WTC11 (cell line): Measurements from ENCODE around the gene RIOX2. TPM values are rescaled to one million over a fixed set of nuclear protein-coding genes. Genes with fewer than 3 reads are reported as not detected.

ENCODE experiments used
- ATAC-seq: fragments of 200-7000 bp; cut with Tn5 transposase; 2 replicates; pipeline ENCODE4 v1.10.0; 2021; ENCODE audit warnings: mild to moderate bottlenecking, moderate library complexity
- CTCF ChIA-PET: fragments of 300-600 bp; sonication (Branson Sonifier 250); formaldehyde crosslinking; loops from one replicate; lab custom pipeline; 2021; ENCODE audit warnings: antibody characterized with exemption; lab: Charles Lee
- POLR2A ChIA-PET: fragments of 350-600 bp; sonication (Branson Sonifier 250); formaldehyde crosslinking; loops from one replicate; lab custom pipeline; 2021; ENCODE audit warnings: antibody characterized with exemption; lab: Charles Lee
- DNase-seq: peaks from one replicate; pipeline ENCODE4 v3.0.0; 2021; ENCODE audit warnings: low spot score
- H3K27ac Mint-ChIP-seq: 2 replicates; pipeline ENCODE4 v1.8.0; 2021; ENCODE audit warnings: mixed read lengths
- H3K27me3 Mint-ChIP-seq: 2 replicates; pipeline ENCODE4 v1.8.0; 2021; ENCODE audit warnings: low read depth, mild to moderate bottlenecking, moderate library complexity, mixed read lengths
- H3K36me3 Mint-ChIP-seq: 2 replicates; pipeline ENCODE4 v1.8.0; 2021; ENCODE audit warnings: mixed read lengths
- H3K4me1 Mint-ChIP-seq: 2 replicates; pipeline ENCODE4 v1.8.0; 2022; ENCODE audit warnings: mixed read lengths
- H3K4me3 Mint-ChIP-seq: 2 replicates; pipeline ENCODE4 v1.8.0; 2021; ENCODE audit warnings: mild to moderate bottlenecking, moderate library complexity, mixed read lengths
- H3K9me3 Mint-ChIP-seq: 2 replicates; pipeline ENCODE4 v1.8.0; 2021; ENCODE audit warnings: mixed read lengths
- ATF1 ChIP-seq: sonication (generic); formaldehyde crosslinking; IDR thresholded peaks from 2 replicates; pipeline ENCODE4 v1.8.1; 2023; ENCODE audit warnings: mild to moderate bottlenecking, moderate library complexity, missing genetic modification reagents
- CBFB ChIP-seq: sonication (generic); formaldehyde crosslinking; IDR thresholded peaks from 2 replicates; pipeline ENCODE4 v1.8.1; 2022; ENCODE audit warnings: mild to moderate bottlenecking, low read depth, missing genetic modification reagents
- FOXJ3 ChIP-seq: sonication (generic); formaldehyde crosslinking; IDR thresholded peaks from 2 replicates; pipeline ENCODE4 v1.9.0; 2021; ENCODE audit warnings: missing genetic modification reagents, mild to moderate bottlenecking, borderline replicate concordance
- FOXK1 ChIP-seq: sonication (generic); formaldehyde crosslinking; IDR thresholded peaks from 2 replicates; pipeline ENCODE4 v1.8.0; 2022; ENCODE audit warnings: mild to moderate bottlenecking, moderate library complexity, missing genetic modification reagents
- JUN ChIP-seq: sonication (generic); formaldehyde crosslinking; IDR thresholded peaks from 2 replicates; pipeline ENCODE4 v1.8.0; 2023; ENCODE audit warnings: mild to moderate bottlenecking, missing genetic modification reagents
- MXD4 ChIP-seq: fragments of 250-450 bp; sonication (Bioruptor Pico); IDR thresholded peaks from 2 replicates; pipeline ENCODE4 v1.8.0; 2021; ENCODE audit warnings: mild to moderate bottlenecking, moderate library complexity, borderline replicate concordance
- NFATC4 ChIP-seq: fragments of 250-450 bp; sonication (Bioruptor Pico); IDR thresholded peaks from 2 replicates; pipeline ENCODE4 v1.9.0; 2021; ENCODE audit warnings: mild to moderate bottlenecking
- NR2C2 ChIP-seq: sonication (generic); formaldehyde crosslinking; IDR thresholded peaks from 2 replicates; pipeline ENCODE4 v1.8.0; 2022; ENCODE audit warnings: mild to moderate bottlenecking, missing genetic modification reagents
- NR3C1 ChIP-seq: sonication (generic); formaldehyde crosslinking; conservative IDR thresholded peaks from 2 replicates; pipeline ENCODE4 v1.8.1; 2023; ENCODE audit warnings: low read depth, mild to moderate bottlenecking, missing genetic modification reagents
- OVOL2 ChIP-seq: fragments of 250-450 bp; sonication (Bioruptor Pico); IDR thresholded peaks from 2 replicates; pipeline ENCODE4 v1.9.0; 2021; ENCODE audit warnings: mild to moderate bottlenecking, borderline replicate concordance
- PRRX2 ChIP-seq: fragments of 250-450 bp; sonication (Bioruptor Pico); IDR thresholded peaks from 2 replicates; pipeline ENCODE4 v1.8.0; 2021; ENCODE audit warnings: mild to moderate bottlenecking
- RELA ChIP-seq: sonication (generic); formaldehyde crosslinking; IDR thresholded peaks from 2 replicates; pipeline ENCODE4 v1.8.1; 2022; ENCODE audit warnings: missing genetic modification reagents, mild to moderate bottlenecking, borderline replicate concordance
- RORB ChIP-seq: fragments of 250-450 bp; sonication (Bioruptor Pico); IDR thresholded peaks from 2 replicates; pipeline ENCODE4 v1.9.0; 2021; ENCODE audit warnings: mild to moderate bottlenecking
- TCF7 ChIP-seq: sonication (generic); formaldehyde crosslinking; IDR thresholded peaks from 2 replicates; pipeline ENCODE4 v1.8.0; 2022; ENCODE audit warnings: mild to moderate bottlenecking, low read depth, missing genetic modification reagents, moderate library complexity
- TP53 ChIP-seq: sonication (generic); formaldehyde crosslinking; IDR thresholded peaks from 2 replicates; pipeline ENCODE4 v1.8.1; 2023; ENCODE audit warnings: mild to moderate bottlenecking, missing genetic modification reagents
- ZBTB21 ChIP-seq: sonication (generic); formaldehyde crosslinking; IDR thresholded peaks from 2 replicates; pipeline ENCODE4 v1.8.1; 2023; ENCODE audit warnings: mild to moderate bottlenecking, missing genetic modification reagents, borderline replicate concordance
- ZNF671 ChIP-seq: fragments of 250-450 bp; sonication (Bioruptor Pico); IDR thresholded peaks from 2 replicates; pipeline ENCODE4 v1.8.0; 2021; ENCODE audit warnings: mild to moderate bottlenecking
- total RNA-seq: library from RNA; stranded (reverse); gene quantifications from 3 replicates; pipeline ENCODE4 v1.2.3, GENCODE V29; 2021
- TF ChIP-seq, protein P1 (sequence below): sonication (generic); formaldehyde crosslinking; IDR thresholded peaks from 2 replicates; pipeline ENCODE4 v1.8.1; 2023; ENCODE audit warnings: mild to moderate bottlenecking, missing genetic modification reagents
- TF ChIP-seq, protein P2 (sequence below): sonication (generic); formaldehyde crosslinking; IDR thresholded peaks from 2 replicates; pipeline ENCODE4 v1.8.0; 2023; ENCODE audit warnings: mild to moderate bottlenecking, missing genetic modification reagents
- TF ChIP-seq, protein P3 (sequence below): sonication (generic); formaldehyde crosslinking; IDR thresholded peaks from 2 replicates; pipeline ENCODE4 v1.8.0; 2022; ENCODE audit warnings: missing genetic modification reagents
- TF ChIP-seq, protein P4 (sequence below): sonication (generic); formaldehyde crosslinking; IDR thresholded peaks from 2 replicates; pipeline ENCODE4 v1.8.0; 2023; ENCODE audit warnings: missing genetic modification reagents, mild to moderate bottlenecking, borderline replicate concordance
- TF ChIP-seq, protein P5 (sequence below): sonication (generic); formaldehyde crosslinking; IDR thresholded peaks from 2 replicates; pipeline ENCODE4 v1.8.1; 2023; ENCODE audit warnings: mild to moderate bottlenecking, missing genetic modification reagents, moderate library complexity

The RIOX2 gene
- total RNA-seq, 1 experiment from 2014 or later, result 11.0 TPM

DNA sequence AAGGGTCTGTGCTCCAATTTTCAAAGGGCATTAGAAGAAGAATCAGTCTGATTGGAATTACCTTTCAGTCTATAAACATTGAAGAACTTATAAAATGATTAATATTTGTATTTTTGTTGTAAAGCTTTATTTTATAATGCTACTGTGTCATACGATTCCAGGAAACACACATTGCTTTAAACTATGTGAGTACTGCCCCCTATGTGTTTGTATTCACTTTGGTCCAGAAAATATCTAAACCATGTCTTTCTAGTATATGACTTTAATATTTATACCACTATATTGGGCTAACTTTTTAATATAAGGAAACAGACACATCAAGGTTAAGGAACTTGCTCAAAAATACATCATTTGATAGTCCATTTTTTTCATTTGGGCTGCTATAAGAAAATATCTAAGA is 3.2 kb upstream of the RIOX2 start (continued):
- TF ChIP-seq, protein P1, sequence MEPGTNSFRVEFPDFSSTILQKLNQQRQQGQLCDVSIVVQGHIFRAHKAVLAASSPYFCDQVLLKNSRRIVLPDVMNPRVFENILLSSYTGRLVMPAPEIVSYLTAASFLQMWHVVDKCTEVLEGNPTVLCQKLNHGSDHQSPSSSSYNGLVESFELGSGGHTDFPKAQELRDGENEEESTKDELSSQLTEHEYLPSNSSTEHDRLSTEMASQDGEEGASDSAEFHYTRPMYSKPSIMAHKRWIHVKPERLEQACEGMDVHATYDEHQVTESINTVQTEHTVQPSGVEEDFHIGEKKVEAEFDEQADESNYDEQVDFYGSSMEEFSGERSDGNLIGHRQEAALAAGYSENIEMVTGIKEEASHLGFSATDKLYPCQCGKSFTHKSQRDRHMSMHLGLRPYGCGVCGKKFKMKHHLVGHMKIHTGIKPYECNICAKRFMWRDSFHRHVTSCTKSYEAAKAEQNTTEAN (CRISPR knock-in tag), result no peak
- TF ChIP-seq, protein P2, sequence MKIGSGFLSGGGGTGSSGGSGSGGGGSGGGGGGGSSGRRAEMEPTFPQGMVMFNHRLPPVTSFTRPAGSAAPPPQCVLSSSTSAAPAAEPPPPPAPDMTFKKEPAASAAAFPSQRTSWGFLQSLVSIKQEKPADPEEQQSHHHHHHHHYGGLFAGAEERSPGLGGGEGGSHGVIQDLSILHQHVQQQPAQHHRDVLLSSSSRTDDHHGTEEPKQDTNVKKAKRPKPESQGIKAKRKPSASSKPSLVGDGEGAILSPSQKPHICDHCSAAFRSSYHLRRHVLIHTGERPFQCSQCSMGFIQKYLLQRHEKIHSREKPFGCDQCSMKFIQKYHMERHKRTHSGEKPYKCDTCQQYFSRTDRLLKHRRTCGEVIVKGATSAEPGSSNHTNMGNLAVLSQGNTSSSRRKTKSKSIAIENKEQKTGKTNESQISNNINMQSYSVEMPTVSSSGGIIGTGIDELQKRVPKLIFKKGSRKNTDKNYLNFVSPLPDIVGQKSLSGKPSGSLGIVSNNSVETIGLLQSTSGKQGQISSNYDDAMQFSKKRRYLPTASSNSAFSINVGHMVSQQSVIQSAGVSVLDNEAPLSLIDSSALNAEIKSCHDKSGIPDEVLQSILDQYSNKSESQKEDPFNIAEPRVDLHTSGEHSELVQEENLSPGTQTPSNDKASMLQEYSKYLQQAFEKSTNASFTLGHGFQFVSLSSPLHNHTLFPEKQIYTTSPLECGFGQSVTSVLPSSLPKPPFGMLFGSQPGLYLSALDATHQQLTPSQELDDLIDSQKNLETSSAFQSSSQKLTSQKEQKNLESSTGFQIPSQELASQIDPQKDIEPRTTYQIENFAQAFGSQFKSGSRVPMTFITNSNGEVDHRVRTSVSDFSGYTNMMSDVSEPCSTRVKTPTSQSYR (CRISPR knock-in tag), result no peak
- TF ChIP-seq CBFB (CRISPR knock-in tag) (no peak), RORB (CRISPR knock-in tag) (no peak), NR2C2 (no peak), NFATC4 (CRISPR knock-in tag) (no peak), JUN (CRISPR knock-in tag) (no peak), ZBTB21 (CRISPR knock-in tag) (no peak), MXD4 (CRISPR knock-in tag) (no peak), PRRX2 (no peak), NR3C1 (no peak), ZNF671 (CRISPR knock-in tag) (no peak)
- TF ChIP-seq, protein P3, sequence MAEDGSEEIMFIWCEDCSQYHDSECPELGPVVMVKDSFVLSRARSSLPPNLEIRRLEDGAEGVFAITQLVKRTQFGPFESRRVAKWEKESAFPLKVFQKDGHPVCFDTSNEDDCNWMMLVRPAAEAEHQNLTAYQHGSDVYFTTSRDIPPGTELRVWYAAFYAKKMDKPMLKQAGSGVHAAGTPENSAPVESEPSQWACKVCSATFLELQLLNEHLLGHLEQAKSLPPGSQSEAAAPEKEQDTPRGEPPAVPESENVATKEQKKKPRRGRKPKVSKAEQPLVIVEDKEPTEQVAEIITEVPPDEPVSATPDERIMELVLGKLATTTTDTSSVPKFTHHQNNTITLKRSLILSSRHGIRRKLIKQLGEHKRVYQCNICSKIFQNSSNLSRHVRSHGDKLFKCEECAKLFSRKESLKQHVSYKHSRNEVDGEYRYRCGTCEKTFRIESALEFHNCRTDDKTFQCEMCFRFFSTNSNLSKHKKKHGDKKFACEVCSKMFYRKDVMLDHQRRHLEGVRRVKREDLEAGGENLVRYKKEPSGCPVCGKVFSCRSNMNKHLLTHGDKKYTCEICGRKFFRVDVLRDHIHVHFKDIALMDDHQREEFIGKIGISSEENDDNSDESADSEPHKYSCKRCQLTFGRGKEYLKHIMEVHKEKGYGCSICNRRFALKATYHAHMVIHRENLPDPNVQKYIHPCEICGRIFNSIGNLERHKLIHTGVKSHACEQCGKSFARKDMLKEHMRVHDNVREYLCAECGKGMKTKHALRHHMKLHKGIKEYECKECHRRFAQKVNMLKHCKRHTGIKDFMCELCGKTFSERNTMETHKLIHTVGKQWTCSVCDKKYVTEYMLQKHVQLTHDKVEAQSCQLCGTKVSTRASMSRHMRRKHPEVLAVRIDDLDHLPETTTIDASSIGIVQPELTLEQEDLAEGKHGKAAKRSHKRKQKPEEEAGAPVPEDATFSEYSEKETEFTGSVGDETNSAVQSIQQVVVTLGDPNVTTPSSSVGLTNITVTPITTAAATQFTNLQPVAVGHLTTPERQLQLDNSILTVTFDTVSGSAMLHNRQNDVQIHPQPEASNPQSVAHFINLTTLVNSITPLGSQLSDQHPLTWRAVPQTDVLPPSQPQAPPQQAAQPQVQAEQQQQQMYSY (CRISPR knock-in tag), result no peak

DNA sequence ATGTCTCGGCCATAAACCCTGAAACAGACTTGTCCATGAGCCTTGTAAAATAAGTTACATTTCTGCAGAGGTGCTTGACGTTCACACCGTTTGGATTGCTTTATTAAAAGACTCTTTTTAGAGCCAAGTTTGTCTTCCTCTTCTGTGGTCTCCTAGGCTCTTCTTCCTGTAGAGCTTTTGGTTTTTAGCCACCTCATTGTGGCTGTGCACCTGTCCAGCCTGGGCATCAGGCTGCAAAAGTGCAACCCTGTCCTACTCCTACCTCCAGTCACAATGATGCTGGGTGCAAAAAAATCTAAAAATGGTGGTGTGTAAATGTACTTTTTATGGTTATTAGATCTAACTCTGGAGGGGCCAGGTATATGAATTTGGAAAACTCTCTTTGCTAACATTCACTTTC is 2.8 kb upstream of the RIOX2 start:
- Mint-ChIP-seq H3K36me3 (no peaks in the 10 kb centered on the region), H3K27me3 (peaks cover 21% of the 10 kb centered on the region), H3K4me3 (no peak overlapping the region), H3K4me1 (peaks cover 28% of the 10 kb centered on the region), H3K9me3 (no peaks in the 10 kb centered on the region), H3K27ac (no peak overlapping the region)
- ATAC-seq (no peak), DNase-seq (no peak)
- ChIA-PET CTCF (no interaction called here), POLR2A (no interaction called here)
- no peak for TF ChIP-seq FOXJ3
- no peak for TF ChIP-seq FOXK1
- no peak for TF ChIP-seq TP53
- TF ChIP-seq, protein P4, sequence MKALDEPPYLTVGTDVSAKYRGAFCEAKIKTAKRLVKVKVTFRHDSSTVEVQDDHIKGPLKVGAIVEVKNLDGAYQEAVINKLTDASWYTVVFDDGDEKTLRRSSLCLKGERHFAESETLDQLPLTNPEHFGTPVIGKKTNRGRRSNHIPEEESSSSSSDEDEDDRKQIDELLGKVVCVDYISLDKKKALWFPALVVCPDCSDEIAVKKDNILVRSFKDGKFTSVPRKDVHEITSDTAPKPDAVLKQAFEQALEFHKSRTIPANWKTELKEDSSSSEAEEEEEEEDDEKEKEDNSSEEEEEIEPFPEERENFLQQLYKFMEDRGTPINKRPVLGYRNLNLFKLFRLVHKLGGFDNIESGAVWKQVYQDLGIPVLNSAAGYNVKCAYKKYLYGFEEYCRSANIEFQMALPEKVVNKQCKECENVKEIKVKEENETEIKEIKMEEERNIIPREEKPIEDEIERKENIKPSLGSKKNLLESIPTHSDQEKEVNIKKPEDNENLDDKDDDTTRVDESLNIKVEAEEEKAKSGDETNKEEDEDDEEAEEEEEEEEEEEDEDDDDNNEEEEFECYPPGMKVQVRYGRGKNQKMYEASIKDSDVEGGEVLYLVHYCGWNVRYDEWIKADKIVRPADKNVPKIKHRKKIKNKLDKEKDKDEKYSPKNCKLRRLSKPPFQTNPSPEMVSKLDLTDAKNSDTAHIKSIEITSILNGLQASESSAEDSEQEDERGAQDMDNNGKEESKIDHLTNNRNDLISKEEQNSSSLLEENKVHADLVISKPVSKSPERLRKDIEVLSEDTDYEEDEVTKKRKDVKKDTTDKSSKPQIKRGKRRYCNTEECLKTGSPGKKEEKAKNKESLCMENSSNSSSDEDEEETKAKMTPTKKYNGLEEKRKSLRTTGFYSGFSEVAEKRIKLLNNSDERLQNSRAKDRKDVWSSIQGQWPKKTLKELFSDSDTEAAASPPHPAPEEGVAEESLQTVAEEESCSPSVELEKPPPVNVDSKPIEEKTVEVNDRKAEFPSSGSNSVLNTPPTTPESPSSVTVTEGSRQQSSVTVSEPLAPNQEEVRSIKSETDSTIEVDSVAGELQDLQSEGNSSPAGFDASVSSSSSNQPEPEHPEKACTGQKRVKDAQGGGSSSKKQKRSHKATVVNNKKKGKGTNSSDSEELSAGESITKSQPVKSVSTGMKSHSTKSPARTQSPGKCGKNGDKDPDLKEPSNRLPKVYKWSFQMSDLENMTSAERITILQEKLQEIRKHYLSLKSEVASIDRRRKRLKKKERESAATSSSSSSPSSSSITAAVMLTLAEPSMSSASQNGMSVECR, result no peak
- TF ChIP-seq, protein P2 (CRISPR knock-in tag), result no peak
- TF ChIP-seq ATF1, result no peak
- TF ChIP-seq RORB (CRISPR knock-in tag), result no peak
- no peak for TF ChIP-seq TCF7 (CRISPR knock-in tag)
- no peak for TF ChIP-seq ZNF671 (CRISPR knock-in tag)
- TF ChIP-seq OVOL2, result no peak
- TF ChIP-seq RELA (CRISPR knock-in tag), result no peak
- TF ChIP-seq, protein P5, sequence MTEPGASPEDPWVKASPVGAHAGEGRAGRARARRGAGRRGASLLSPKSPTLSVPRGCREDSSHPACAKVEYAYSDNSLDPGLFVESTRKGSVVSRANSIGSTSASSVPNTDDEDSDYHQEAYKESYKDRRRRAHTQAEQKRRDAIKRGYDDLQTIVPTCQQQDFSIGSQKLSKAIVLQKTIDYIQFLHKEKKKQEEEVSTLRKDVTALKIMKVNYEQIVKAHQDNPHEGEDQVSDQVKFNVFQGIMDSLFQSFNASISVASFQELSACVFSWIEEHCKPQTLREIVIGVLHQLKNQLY (CRISPR knock-in tag), result no peak
